GM10248 (cell line): Measurements from ENCODE around the gene CSRP3.
"Not testable (repeated sequence)": the region's sequence is repeated elsewhere in the genome, so short reads cannot be mapped to it uniquely, and the experiment has no call there.

ENCODE experiments used
- CTCF ChIA-PET: fragments of 300-600 bp; sonication (Branson Sonifier 250); formaldehyde crosslinking; extraction: SDS; loops from one replicate; lab custom pipeline; 2021; ENCODE audit warnings: antibody characterized with exemption; lab: Yijun Ruan, JAX
- POLR2A ChIA-PET: fragments of 350-650 bp; sonication (Branson Sonifier 250); formaldehyde crosslinking; extraction: SDS; loops from one replicate; lab custom pipeline; 2020; ENCODE audit warnings: antibody characterized with exemption; lab: Yijun Ruan, JAX
- DNase-seq: peaks from one replicate; pipeline ENCODE4 v3.0.0; 2012; ENCODE audit errors: extremely low spot score
- CTCF ChIP-seq: IDR thresholded peaks from 2 replicates; pipeline ENCODE4 v1.5.1; 2012; ENCODE audit warnings: mild to moderate bottlenecking, low read depth; ENCODE audit errors: extremely low read depth, missing control alignments, control extremely low read depth

The CSRP3 gene

GRCh38 chr11:19145319-19145718 lies 56.5 kb downstream of the CSRP3 start:
- DNase-seq: no peak
- POLR2A ChIA-PET: no interaction called here
- CTCF ChIA-PET: no interaction called here
- no peak for TF ChIP-seq CTCF

DNA sequence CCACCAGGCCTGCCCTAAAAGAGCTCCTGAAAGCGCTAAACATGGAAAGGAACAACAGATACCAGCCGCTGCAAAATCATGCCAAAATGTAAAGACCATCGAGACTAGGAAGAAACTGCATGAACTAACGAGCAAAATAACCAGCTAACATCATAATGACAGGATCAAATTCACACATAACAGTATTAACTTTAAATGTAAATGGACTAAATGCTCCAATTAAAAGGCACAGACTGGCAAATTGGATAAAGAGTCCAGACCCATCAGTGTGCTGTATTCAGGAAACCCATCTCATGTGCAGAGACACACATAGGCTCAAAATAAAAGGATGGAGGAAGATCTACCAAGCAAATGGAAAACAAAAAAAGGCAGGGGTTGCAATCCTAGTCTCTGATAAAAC lies 64.9 kb downstream of the CSRP3 start:
- POLR2A ChIA-PET, CTCF ChIA-PET, DNase-seq: not testable (repeated sequence)

DNA sequence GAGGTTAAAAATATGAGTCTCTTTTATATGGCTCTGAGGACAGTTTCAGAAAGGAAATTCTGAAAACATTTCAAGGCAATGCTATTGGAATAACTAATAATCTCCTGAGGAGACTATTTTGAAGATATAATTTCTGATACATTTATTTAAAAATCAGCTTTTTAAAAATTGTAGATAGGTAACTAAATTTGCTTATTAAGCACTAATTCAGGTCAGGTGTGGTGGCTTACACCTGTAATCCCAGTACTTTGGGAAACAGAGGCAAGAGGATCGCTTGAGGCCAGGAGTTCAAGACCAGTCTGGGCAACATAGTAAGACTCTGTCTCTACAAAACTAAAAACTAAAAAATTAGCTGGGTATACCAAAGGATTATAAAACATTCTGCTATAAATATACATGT lies 67.8 kb downstream of the CSRP3 start:
- TF ChIP-seq CTCF: no peak
- ChIA-PET POLR2A (no interaction called here), CTCF (interaction anchor here (0.8 to 1.2 kb wide), 2 partner anchors 29 to 58 kb away, joined by 3 read pairs; no protein-coding TSS in a partner anchor)
- DNase-seq: no peak
